HepG2 (cell line): ENCODE measurements around the gene CEP131. TPM values are rescaled to one million over a fixed set of nuclear protein-coding genes. Genes with fewer than 3 reads are reported as not detected.

ENCODE experiments used
- ATM ChIP-seq: fragments of 450-650 bp; IDR thresholded peaks from 2 replicates; pipeline ENCODE4 v1.7.1; 2017; ENCODE audit warnings: mild to moderate bottlenecking, borderline replicate concordance
- CHCHD3 ChIP-seq: sonication (generic); formaldehyde crosslinking; IDR thresholded peaks from 2 replicates; pipeline ENCODE4 v1.8.0; 2022; ENCODE audit warnings: mild to moderate bottlenecking, missing genetic modification reagents, moderate library complexity
- GPN1 ChIP-seq: sonication (generic); formaldehyde crosslinking; IDR thresholded peaks from 2 replicates; pipeline ENCODE4 v1.5.1; 2020; ENCODE audit warnings: missing genetic modification reagents, borderline replicate concordance
- HDAC1 ChIP-seq: sonication (generic); formaldehyde crosslinking; IDR thresholded peaks from 2 replicates; pipeline ENCODE4 v1.5.1; 2020; ENCODE audit warnings: mild to moderate bottlenecking, missing genetic modification reagents
- HNRNPK ChIP-seq: fragments of 200-400 bp; formaldehyde crosslinking; IDR thresholded peaks from 2 replicates; pipeline ENCODE4 v1.6.1; 2018; ENCODE audit warnings: low read length, low read depth, moderate library complexity, mild to moderate bottlenecking; ENCODE audit not compliant: poor library complexity, severe bottlenecking
- HOXA9 ChIP-seq: sonication (generic); formaldehyde crosslinking; IDR thresholded peaks from 2 replicates; pipeline ENCODE4 v1.8.1; 2022; ENCODE audit warnings: missing genetic modification reagents, mild to moderate bottlenecking, moderate library complexity, borderline replicate concordance
- MAFG ChIP-seq: sonication (generic); formaldehyde crosslinking; IDR thresholded peaks from 2 replicates; pipeline ENCODE4 v1.5.1; 2020; ENCODE audit warnings: mild to moderate bottlenecking, missing genetic modification reagents
- MIER2 ChIP-seq: IDR thresholded peaks from 2 replicates; pipeline ENCODE4 v1.6.1; 2016; ENCODE audit warnings: missing biosample characterization, missing genetic modification reagents
- PCBP1 ChIP-seq: fragments of 200-400 bp; formaldehyde crosslinking; IDR thresholded peaks from 2 replicates; pipeline ENCODE4 v1.6.1; 2017; ENCODE audit warnings: mild to moderate bottlenecking, low read depth, low read length, borderline replicate concordance
- RNF2 ChIP-seq: fragments of 450-650 bp; conservative IDR thresholded peaks from 2 replicates; pipeline ENCODE4 v1.6.1; 2016; ENCODE audit warnings: low read depth
- RXRA ChIP-seq: sonication (generic); formaldehyde crosslinking; IDR thresholded peaks from 2 replicates; pipeline ENCODE4 v1.5.1; 2020; ENCODE audit warnings: missing genetic modification reagents
- SNAI1 ChIP-seq: sonication (generic); formaldehyde crosslinking; IDR thresholded peaks from 2 replicates; pipeline ENCODE4 v1.5.0; 2020; ENCODE audit warnings: mild to moderate bottlenecking, missing genetic modification reagents, borderline replicate concordance
- TCF7L2 ChIP-seq: IDR thresholded peaks from 2 replicates; pipeline ENCODE4 v1.6.1; 2011; ENCODE audit warnings: mild to moderate bottlenecking, low read depth, low read length, moderate library complexity
- ZFP36 ChIP-seq: fragments of 150-350 bp; IDR thresholded peaks from 2 replicates; pipeline ENCODE4 v1.6.1; 2018; ENCODE audit warnings: borderline replicate concordance, low read length, low read depth; ENCODE audit not compliant: partially characterized antibody
- ZNF17 ChIP-seq: sonication (generic); formaldehyde crosslinking; IDR thresholded peaks from 2 replicates; pipeline ENCODE4 v1.5.0; 2020; ENCODE audit warnings: mild to moderate bottlenecking, missing genetic modification reagents
- ZNF33A ChIP-seq: sonication (generic); formaldehyde crosslinking; IDR thresholded peaks from 2 replicates; pipeline ENCODE4 v1.5.1; 2020; ENCODE audit warnings: missing genetic modification reagents, mild to moderate bottlenecking, moderate library complexity, borderline replicate concordance
- ZNF570 ChIP-seq: sonication (generic); formaldehyde crosslinking; IDR thresholded peaks from 2 replicates; pipeline ENCODE4 v1.4.0; 2020; ENCODE audit warnings: mild to moderate bottlenecking, missing genetic modification reagents, borderline replicate concordance
- ZNF839 ChIP-seq: sonication (generic); formaldehyde crosslinking; IDR thresholded peaks from 2 replicates; pipeline ENCODE4 v1.4.0; 2020; ENCODE audit warnings: missing genetic modification reagents, mild to moderate bottlenecking, borderline replicate concordance
- ZSCAN12 ChIP-seq: sonication (generic); formaldehyde crosslinking; IDR thresholded peaks from 2 replicates; pipeline ENCODE4 v1.9.0; 2021; ENCODE audit warnings: mild to moderate bottlenecking, missing genetic modification reagents
- polyA plus RNA-seq, 8 experiments: library from polyadenylated mRNA; depleted of rRNA in 3 of 8; stranded (reverse) in 7 of 8; unstranded in 1 of 8; fragments of >200 nt; fragmentation: Illumina TruSeq in 4 of 8; extraction: Trizol in 4 of 8; gene quantifications; 2 replicates each; pipeline versions ENCODE4 v1.2.1 to v1.2.3, GENCODE V29; 2011 to 2016; ENCODE audit warnings: low read depth in 4 of 8, missing spikeins in 1 of 8, mixed read lengths in 1 of 8; ENCODE audit not compliant: insufficient read depth in 1 of 8
- total RNA-seq, 5 experiments: library from RNA; depleted of rRNA; stranded (reverse); fragments of >200 nt; fragmentation: Illumina TruSeq; extraction: Trizol; gene quantifications; 2 replicates each; pipeline ENCODE4 v1.2.3, GENCODE V29; 2016; ENCODE audit warnings: low read depth in 1 of 5
- TF ChIP-seq, protein P1 (sequence below): sonication (generic); formaldehyde crosslinking; IDR thresholded peaks from 2 replicates; pipeline ENCODE4 v1.4.0; 2020; ENCODE audit warnings: missing genetic modification reagents, mild to moderate bottlenecking, borderline replicate concordance
- TF ChIP-seq, protein P2 (sequence below): IDR thresholded peaks from 2 replicates; pipeline ENCODE4 v1.6.1; 2016
- TF ChIP-seq, protein P3 (sequence below): sonication (generic); formaldehyde crosslinking; IDR thresholded peaks from 2 replicates; pipeline ENCODE4 v1.4.0; 2020; ENCODE audit warnings: missing genetic modification reagents, borderline replicate concordance
- TF ChIP-seq, protein P4 (sequence below): sonication (generic); formaldehyde crosslinking; IDR thresholded peaks from 2 replicates; pipeline ENCODE4 v1.4.0; 2020; ENCODE audit warnings: missing genetic modification reagents

Gene CEP131
- total and polyA plus RNA-seq, 2 of the 13 experiments (the other 11 are each of a cell fraction or from before 2014, with no cell fraction given): 5.0 to 16.8 TPM

DNA sequence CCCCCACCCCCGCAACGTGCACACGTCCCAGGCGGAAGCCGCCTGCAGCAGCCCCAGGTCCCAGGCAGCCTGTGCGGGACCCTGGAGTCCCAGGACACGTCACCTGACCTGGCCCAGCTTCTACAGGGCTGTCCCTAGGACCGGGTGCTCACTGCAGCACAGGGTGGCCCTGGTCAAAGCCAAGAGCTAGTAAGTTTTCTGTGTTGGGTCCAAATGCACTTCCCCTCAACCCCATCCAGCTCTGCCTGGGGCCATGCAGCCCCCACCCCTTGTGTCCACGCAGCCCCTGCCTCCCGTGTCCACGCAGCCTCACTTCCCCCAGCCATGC, 79.6 kb downstream of the CEP131 start (continued):
- TF ChIP-seq ZSCAN12 (CRISPR knock-in tag) (no peak), ATM (no peak), ZNF33A (no peak), SNAI1 (CRISPR knock-in tag) (no peak), MIER2 (no peak), HOXA9 (CRISPR knock-in tag) (no peak), ZNF570 (CRISPR knock-in tag) (no peak), RXRA (CRISPR knock-in tag) (0 out of 2 replicates have a peak, but pooled peaks have one; percentile 3), MAFG (no peak), GPN1 (CRISPR knock-in tag) (no peak), HDAC1 (CRISPR knock-in tag) (0 out of 2 replicates have a peak, but pooled peaks have one; percentile 11), RNF2 (0 out of 2 replicates have a peak, but pooled peaks have one; percentile 5), ZNF17 (CRISPR knock-in tag) (no peak), TCF7L2 (no peak), CHCHD3 (peak; percentile 46; the same call in 1 of the 2 replicates), ZFP36 (no peak), PCBP1 (no peak), ZNF839 (no peak), HNRNPK (peak; percentile 16)
- TF ChIP-seq, protein P1, sequence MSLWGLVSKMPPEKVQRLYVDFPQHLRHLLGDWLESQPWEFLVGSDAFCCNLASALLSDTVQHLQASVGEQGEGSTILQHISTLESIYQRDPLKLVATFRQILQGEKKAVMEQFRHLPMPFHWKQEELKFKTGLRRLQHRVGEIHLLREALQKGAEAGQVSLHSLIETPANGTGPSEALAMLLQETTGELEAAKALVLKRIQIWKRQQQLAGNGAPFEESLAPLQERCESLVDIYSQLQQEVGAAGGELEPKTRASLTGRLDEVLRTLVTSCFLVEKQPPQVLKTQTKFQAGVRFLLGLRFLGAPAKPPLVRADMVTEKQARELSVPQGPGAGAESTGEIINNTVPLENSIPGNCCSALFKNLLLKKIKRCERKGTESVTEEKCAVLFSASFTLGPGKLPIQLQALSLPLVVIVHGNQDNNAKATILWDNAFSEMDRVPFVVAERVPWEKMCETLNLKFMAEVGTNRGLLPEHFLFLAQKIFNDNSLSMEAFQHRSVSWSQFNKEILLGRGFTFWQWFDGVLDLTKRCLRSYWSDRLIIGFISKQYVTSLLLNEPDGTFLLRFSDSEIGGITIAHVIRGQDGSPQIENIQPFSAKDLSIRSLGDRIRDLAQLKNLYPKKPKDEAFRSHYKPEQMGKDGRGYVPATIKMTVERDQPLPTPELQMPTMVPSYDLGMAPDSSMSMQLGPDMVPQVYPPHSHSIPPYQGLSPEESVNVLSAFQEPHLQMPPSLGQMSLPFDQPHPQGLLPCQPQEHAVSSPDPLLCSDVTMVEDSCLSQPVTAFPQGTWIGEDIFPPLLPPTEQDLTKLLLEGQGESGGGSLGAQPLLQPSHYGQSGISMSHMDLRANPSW (CRISPR knock-in tag): no peak
- TF ChIP-seq, protein P2, sequence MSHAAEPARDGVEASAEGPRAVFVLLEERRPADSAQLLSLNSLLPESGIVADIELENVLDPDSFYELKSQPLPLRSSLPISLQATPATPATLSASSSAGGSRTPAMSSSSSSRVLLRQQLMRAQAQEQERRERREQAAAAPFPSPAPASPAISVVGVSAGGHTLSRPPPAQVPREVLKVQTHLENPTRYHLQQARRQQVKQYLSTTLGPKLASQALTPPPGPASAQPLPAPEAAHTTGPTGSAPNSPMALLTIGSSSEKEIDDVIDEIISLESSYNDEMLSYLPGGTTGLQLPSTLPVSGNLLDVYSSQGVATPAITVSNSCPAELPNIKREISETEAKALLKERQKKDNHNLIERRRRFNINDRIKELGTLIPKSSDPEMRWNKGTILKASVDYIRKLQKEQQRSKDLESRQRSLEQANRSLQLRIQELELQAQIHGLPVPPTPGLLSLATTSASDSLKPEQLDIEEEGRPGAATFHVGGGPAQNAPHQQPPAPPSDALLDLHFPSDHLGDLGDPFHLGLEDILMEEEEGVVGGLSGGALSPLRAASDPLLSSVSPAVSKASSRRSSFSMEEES (CRISPR knock-in tag): 0 out of 2 replicates have a peak, but pooled peaks have one; percentile 4
- TF ChIP-seq, protein P3, sequence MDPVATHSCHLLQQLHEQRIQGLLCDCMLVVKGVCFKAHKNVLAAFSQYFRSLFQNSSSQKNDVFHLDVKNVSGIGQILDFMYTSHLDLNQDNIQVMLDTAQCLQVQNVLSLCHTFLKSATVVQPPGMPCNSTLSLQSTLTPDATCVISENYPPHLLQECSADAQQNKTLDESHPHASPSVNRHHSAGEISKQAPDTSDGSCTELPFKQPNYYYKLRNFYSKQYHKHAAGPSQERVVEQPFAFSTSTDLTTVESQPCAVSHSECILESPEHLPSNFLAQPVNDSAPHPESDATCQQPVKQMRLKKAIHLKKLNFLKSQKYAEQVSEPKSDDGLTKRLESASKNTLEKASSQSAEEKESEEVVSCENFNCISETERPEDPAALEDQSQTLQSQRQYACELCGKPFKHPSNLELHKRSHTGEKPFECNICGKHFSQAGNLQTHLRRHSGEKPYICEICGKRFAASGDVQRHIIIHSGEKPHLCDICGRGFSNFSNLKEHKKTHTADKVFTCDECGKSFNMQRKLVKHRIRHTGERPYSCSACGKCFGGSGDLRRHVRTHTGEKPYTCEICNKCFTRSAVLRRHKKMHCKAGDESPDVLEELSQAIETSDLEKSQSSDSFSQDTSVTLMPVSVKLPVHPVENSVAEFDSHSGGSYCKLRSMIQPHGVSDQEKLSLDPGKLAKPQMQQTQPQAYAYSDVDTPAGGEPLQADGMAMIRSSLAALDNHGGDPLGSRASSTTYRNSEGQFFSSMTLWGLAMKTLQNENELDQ: no peak
- TF ChIP-seq, protein P4, sequence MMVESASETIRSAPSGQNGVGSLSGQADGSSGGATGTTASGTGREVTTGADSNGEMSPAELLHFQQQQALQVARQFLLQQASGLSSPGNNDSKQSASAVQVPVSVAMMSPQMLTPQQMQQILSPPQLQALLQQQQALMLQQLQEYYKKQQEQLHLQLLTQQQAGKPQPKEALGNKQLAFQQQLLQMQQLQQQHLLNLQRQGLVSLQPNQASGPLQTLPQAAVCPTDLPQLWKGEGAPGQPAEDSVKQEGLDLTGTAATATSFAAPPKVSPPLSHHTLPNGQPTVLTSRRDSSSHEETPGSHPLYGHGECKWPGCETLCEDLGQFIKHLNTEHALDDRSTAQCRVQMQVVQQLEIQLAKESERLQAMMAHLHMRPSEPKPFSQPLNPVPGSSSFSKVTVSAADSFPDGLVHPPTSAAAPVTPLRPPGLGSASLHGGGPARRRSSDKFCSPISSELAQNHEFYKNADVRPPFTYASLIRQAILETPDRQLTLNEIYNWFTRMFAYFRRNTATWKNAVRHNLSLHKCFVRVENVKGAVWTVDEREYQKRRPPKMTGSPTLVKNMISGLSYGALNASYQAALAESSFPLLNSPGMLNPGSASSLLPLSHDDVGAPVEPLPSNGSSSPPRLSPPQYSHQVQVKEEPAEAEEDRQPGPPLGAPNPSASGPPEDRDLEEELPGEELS (CRISPR knock-in tag): no peak
